Endothelial cell of umbilical vein (primary cell): ENCODE measurements around the gene FAM83F.

Experiments
- EZH2 ChIP-seq: IDR thresholded peaks from 2 replicates; pipeline ENCODE4 v1.6.1; 2012; ENCODE audit warnings: borderline replicate concordance, low read depth, mild to moderate bottlenecking, moderate library complexity, low read length, inconsistent platforms; ENCODE audit not compliant: severe bottlenecking
- FOS ChIP-seq: IDR thresholded peaks from 2 replicates; pipeline ENCODE4 v1.6.1; 2011; ENCODE audit warnings: mild to moderate bottlenecking, low read length, moderate library complexity, borderline replicate concordance; ENCODE audit not compliant: insufficient read depth
- GATA2 ChIP-seq: IDR thresholded peaks from 2 replicates; pipeline ENCODE4 v1.7.0; 2011; ENCODE audit warnings: low read depth, mild to moderate bottlenecking, moderate library complexity, mixed read lengths, low read length; ENCODE audit not compliant: insufficient read length, insufficient read depth
- MAX ChIP-seq: IDR thresholded peaks from 2 replicates; pipeline ENCODE4 v1.6.1; 2011; ENCODE audit not compliant: insufficient read depth, insufficient read length
- MYC ChIP-seq: IDR thresholded peaks from one replicate; pipeline ENCODE4 v1.6.1; 2011; ENCODE audit warnings: mild to moderate bottlenecking, low read depth, low read length
- POLR2A ChIP-seq: IDR thresholded peaks from 2 replicates; pipeline ENCODE4 v1.6.1; 2012; ENCODE audit warnings: low read depth, mild to moderate bottlenecking, control low read depth, low read length
- POLR2AphosphoS5 ChIP-seq: IDR thresholded peaks from 2 replicates; pipeline ENCODE4 v1.6.1; 2012; ENCODE audit warnings: low read depth, mild to moderate bottlenecking, control low read depth, low read length, moderate library complexity; ENCODE audit not compliant: insufficient read depth
- TF ChIP-seq, protein P1 (sequence below), 2 donors: IDR thresholded peaks; 1 replicate in 1 of 2; 2 replicates in 1 of 2; pipeline ENCODE4 v1.5.1; 2011; ENCODE audit warnings: low read length in 2 of 2, mild to moderate bottlenecking in 2 of 2, moderate library complexity in 2 of 2, control low read depth in 1 of 2, inconsistent platforms in 1 of 2, low read depth in 1 of 2; ENCODE audit not compliant: insufficient read depth in 1 of 2; ENCODE audit errors: extremely low read depth in 1 of 2

- TF ChIP-seq POLR2A (no peak), EZH2 (no peak), POLR2AphosphoS5 (no peak), MAX (no peak), FOS (no peak), MYC (no peak), GATA2 (no peak)
- TF ChIP-seq, protein P1, sequence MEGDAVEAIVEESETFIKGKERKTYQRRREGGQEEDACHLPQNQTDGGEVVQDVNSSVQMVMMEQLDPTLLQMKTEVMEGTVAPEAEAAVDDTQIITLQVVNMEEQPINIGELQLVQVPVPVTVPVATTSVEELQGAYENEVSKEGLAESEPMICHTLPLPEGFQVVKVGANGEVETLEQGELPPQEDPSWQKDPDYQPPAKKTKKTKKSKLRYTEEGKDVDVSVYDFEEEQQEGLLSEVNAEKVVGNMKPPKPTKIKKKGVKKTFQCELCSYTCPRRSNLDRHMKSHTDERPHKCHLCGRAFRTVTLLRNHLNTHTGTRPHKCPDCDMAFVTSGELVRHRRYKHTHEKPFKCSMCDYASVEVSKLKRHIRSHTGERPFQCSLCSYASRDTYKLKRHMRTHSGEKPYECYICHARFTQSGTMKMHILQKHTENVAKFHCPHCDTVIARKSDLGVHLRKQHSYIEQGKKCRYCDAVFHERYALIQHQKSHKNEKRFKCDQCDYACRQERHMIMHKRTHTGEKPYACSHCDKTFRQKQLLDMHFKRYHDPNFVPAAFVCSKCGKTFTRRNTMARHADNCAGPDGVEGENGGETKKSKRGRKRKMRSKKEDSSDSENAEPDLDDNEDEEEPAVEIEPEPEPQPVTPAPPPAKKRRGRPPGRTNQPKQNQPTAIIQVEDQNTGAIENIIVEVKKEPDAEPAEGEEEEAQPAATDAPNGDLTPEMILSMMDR (IDR thresholded peaks at IDR 0.05; ENCODE audit: extremely low read depth in 1 of 2, insufficient read depth in 1 of 2, low read depth in 1 of 2, low read length in 2 of 2), result no peak
Measured at GRCh38 chr22:40041366-40042137, 46.8 kb downstream of the FAM83F start.
